ENCODE results near the gene ISL2.
A peak's percentile ranks its signal among the peaks of the same experiment; 100 is the strongest.
"Not testable (repeated sequence)": the region's sequence is repeated elsewhere in the genome, so short reads cannot be mapped to it uniquely, and the experiment has no call there.

Gene ISL2

GRCh38 chr15:76336254-76337058, at the start of gene ISL2:
ISL2 (plus strand) TSS chr15:76336773; CDS start chr15:76336884, 111 bp downstream.
- no peak for DNase-seq

DNA sequence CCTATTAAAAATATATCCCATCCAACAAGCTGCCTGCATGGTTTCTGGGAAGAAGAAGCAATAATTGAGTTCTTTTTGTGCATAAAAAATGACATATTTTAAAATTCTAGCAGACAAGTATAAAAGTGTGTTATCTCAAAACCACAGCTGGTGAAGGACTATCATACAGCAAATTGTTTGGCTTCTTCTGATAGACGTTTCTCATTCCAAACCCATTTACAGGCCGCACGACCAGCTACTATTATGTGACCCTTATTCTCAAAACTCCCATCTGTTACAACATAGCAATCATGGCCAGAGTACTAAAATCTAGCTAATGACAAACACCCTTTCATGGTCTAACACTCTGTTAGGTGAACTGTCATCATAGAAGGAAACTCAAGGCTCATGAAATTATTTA, 47.0 kb upstream of the ISL2 start:
- DNase-seq, result no peak

GRCh38 chr15:76293361-76293760, 43.2 kb upstream of the ISL2 start:
- no peak for DNase-seq

DNA sequence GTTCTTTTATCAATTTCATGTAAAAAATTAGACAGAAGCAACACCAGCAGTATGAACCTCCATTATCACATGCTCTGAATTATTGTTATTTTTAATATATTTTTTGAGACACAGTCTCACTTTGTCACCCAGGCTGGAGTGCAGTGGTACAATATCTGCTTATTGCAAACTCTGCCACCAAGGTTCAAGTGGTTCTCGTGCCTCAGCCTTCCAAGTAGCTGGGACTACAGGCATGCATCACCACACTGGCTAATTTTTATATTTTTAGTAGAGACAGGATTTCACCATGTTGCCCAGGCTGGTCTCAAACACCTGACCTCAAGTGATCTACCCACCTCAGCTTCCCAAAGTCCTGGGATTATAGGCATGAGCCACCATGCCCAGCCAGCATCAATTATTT, 42.1 kb upstream of the ISL2 start:
- not testable (repeated sequence) for DNase-seq

GRCh38 chr15:76296849-76297248, 39.7 kb upstream of the ISL2 start:
- no peak for DNase-seq

- not testable (repeated sequence) for DNase-seq
These were observed 38.6 kb upstream of the ISL2 start for GRCh38 chr15:76297951-76298350.

DNA sequence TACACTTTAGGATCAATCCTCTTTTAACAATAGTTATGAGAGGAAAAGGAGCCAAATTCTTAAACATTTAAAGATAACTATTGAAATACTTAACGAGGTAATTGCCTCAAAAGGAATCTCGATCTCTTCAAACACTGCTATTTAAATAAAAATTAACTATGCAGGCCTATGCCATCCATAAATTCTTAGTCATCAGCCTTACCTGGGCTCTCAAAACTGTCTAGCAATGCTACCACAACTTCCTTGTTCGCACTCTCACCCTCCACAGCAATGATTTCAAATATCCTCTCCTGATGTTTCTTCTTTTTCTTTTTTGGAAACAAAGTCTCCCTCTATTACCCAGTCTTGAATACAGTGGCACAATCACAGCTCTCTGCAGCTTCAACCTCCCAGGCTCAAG, 37.6 kb upstream of the ISL2 start:
- no peak for DNase-seq

GRCh38 chr15:76299786-76300185, 36.8 kb upstream of the ISL2 start:
- no peak for DNase-seq

- DNase-seq, result no peak
These were observed 32.7 kb upstream of the ISL2 start for GRCh38 chr15:76303909-76304308.

GRCh38 chr15:76309601-76310330, 26.8 kb upstream of the ISL2 start:
- DNase-seq, result peak; percentile 78

GRCh38 chr15:76310475-76311099, 26.0 kb upstream of the ISL2 start:
- no peak for DNase-seq

DNA sequence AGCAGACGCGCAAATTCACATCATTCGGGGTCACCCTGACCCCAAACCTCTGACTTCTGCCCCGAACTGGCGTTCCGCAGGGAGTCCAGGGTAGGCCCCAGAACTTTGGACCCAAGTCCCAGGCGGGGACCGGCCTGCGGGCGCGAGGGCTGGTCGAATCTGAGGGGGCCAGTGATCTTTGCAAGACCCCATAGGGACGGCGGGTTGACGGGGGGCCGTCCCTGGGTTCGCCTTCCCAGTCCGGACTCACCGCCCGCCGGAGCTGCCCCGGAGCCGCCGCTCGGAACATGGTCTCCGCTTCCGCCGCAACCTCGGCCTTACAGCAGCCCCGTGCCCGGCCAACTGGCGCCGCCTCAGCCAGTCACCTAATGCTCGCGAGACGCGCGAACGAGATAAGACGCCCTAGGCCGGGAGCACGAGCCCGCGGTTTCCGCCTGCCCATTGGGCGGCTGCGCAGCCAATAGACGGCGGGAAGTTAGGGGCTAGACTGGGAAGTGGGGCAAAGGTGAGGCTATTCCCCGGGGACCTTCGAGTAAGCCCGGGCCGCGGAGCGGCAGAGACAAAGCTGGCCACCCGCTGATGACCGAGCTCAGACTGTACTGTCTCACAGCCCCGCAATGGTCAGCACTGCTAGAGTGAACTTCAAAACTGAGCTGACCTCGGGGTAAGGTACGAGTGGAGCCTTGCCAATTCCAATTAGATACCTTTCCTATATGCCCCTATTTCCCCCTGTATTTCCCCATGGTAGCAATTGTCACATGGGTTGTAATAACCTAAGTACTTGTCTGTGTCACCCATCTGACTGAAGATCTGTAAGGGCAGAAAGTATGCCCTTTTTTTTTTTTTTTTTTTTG, 25.2 kb upstream of the ISL2 start, which contains the start of gene ETFA:
ETFA (minus strand) TSS at position 370 of the 854 bp plus-strand sequence; CDS start at position 289, 81 bp downstream.
- DNase-seq, result peak; percentile 99

DNA sequence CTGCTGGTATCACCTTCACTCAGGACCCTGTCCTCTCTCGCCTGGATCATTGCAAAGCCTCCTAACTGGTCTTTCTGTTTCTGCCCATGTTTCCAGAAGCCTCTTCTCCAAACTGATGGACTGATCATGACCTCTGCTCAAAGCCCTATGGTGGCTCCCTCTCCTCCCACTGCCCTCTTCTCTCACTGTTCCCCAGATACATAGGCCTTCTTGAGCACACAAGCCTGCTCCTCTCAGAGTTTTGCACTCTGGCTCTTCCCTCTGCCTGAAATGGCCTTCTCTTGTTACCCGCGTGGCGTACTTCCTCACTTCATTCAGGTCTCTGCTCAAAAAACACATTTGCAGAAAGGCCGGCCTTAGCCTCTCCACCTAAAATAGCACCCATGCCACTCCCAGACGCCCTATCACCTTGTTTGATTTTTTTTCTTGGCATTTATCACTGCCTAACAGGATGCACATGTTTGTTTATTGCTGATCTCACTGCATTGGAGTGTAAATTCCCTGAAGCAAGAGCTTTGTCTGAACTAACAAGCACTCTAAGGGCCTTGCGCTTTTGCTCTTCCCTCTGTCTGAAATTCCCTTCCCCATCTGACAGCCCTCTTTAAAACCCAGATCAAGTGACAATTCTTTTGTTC, 23.9 kb upstream of the ISL2 start:
- peak; percentile 64 for DNase-seq

GRCh38 chr15:76313175-76313567, 23.4 kb upstream of the ISL2 start:
- DNase-seq, result not testable (repeated sequence)

GRCh38 chr15:76313731-76314130, 22.8 kb upstream of the ISL2 start:
- DNase-seq, result peak; percentile 99

- DNase-seq, result no peak
These were observed 16.6 kb upstream of the ISL2 start for GRCh38 chr15:76320012-76320411.

GRCh38 chr15:76321171-76321570, 15.4 kb upstream of the ISL2 start:
- peak; percentile 42 for DNase-seq

- no peak for DNase-seq
These were observed 15.0 kb upstream of the ISL2 start for GRCh38 chr15:76321602-76322001.

GRCh38 chr15:76324066-76324465, 12.5 kb upstream of the ISL2 start:
- DNase-seq, result no peak

- no peak for DNase-seq
These were observed 10.9 kb upstream of the ISL2 start for GRCh38 chr15:76325704-76326103.

DNA sequence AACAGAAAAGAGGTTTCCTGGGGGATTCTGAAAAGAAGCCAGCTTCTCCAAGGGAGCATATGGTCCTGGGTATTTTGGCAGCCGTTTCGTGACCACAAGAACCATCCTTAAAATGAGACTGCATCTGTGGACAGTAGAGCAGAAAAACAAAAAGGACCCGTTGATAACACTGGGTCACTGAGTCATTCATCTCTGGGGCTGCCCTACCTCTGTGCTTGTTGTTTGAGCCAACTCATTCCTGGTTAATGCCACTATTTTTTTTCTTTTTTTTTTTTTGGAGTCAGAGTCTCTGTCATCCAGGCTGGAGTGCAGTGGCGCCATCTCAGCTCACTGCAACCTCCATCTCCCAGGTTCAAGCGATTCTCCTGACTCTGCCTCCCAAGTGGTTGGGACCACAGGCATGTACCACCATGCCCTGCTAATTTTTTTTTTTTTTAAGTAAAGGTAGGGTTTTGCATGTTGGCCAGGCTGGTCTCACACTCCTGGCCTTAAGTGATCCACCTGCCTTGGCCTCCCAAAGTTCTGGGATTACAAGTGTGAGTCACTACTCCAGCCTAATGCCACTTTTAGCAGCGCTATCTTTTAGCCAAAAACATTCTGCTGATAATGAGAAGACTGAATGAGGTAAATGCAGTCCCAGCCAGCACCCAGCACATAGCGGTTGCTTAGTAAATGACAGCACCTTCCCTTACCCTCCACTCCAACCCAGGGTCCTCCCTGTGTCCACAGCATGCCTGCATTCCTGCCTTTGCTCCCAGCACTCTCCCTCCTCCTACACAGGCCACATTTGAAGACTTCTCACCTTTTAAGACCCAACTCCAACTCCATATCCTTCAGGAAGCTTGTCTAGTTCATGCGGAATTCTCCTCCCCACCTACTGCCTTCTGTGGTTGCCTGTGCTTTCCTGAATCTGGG, 9.1 kb upstream of the ISL2 start:
- DNase-seq, result peak; percentile 73

Measured in NCI-H2171 treated with DMSO at 0.1 percent for 48 hours (cell line).